ENCODE results near the gene GPR75. TPM values are rescaled to one million over a fixed set of nuclear protein-coding genes. Genes with fewer than 3 reads are reported as not detected.

GPR75 gene
- total and polyA plus RNA-seq, 2 of the 13 experiments (the other 11 are each of a cell fraction or from before 2014, with no cell fraction given), result 3.3 to 4.1 TPM

GRCh38 chr2:53811601-53812000, 48.2 kb downstream of the GPR75 start (continued):
- TF ChIP-seq ZNF318 (CRISPR knock-in tag; IDR thresholded peaks at IDR 0.05), result no peak
- TF ChIP-seq CC2D1A (CRISPR knock-in tag; IDR thresholded peaks at IDR 0.05), result no peak
- no peak for TF ChIP-seq RBFOX2 (IDR thresholded peaks at IDR 0.05; ENCODE audit: low read depth, low read length)
- TF ChIP-seq GMEB2 (CRISPR knock-in tag; IDR thresholded peaks at IDR 0.05; ENCODE audit: low read depth), result no peak
- TF ChIP-seq CBX2 (IDR thresholded peaks at IDR 0.05; ENCODE audit: low read depth, low read length), result no peak
- TF ChIP-seq CBX2 (CRISPR knock-in tag; IDR thresholded peaks at IDR 0.05; ENCODE audit: low read depth), result no peak
- TF ChIP-seq ZNF598 (CRISPR knock-in tag; IDR thresholded peaks at IDR 0.05; ENCODE audit: borderline replicate concordance), result no peak

Small RNA genes lying within 50 kb of the gene (microRNA-seq; reads per million reads assigned to microRNA genes)
- gene MIR3682, result 0.68 reads per million

Small RNA genes lying within 50 kb of the gene (small RNA-seq; reads per million reads assigned to genes)
- 0 to 2.9 (median 0) reads per million in 3 experiments for gene MIR3682 (ENCODE audit: insufficient read depth in 2 of 3, insufficient read length in 3 of 3, low read depth in 2 of 3, low replicate concordance in 1 of 3)

Other genes with a start within 250 kb of the GPR75 start
- 10.7 and 15.5 TPM in 2 replicates for gene CHAC2, start 92.2 kb downstream of the GPR75 start, total RNA-seq (2016; rRNA removed; fragmentation: Illumina TruSeq; extraction: Trizol)
- gene CHAC2, start 92.2 kb downstream of the GPR75 start, polyA plus RNA-seq (2011; rRNA removed), result 1.1 and 1.7 TPM in 2 replicates
- 40.1 and 48.2 TPM in 2 replicates for gene ASB3, start 73.0 kb downstream of the GPR75 start, total RNA-seq (2016; rRNA removed; fragmentation: Illumina TruSeq; extraction: Trizol)
- gene ASB3, start 73.0 kb downstream of the GPR75 start, polyA plus RNA-seq (2011; rRNA removed), result 29.8 and 41.8 TPM in 2 replicates
- gene ERLEC1, start 72.9 kb downstream of the GPR75 start, total RNA-seq (2016; rRNA removed; fragmentation: Illumina TruSeq; extraction: Trizol), result 66.7 and 88.4 TPM in 2 replicates
- gene ERLEC1, start 72.9 kb downstream of the GPR75 start, polyA plus RNA-seq (2011; rRNA removed), result 58.1 and 87.3 TPM in 2 replicates
- 77.8 and 171 TPM in 2 replicates for gene PSME4, start 111.0 kb upstream of the GPR75 start, total RNA-seq (2016; rRNA removed; fragmentation: Illumina TruSeq; extraction: Trizol)
- 49.5 and 52.1 TPM in 2 replicates for gene PSME4, start 111.0 kb upstream of the GPR75 start, polyA plus RNA-seq (2011; rRNA removed)